ENCODE results near the gene NFIC. TPM values are rescaled to one million over a fixed set of nuclear protein-coding genes. Genes with fewer than 3 reads are reported as not detected.

The NFIC gene
- total and polyA plus RNA-seq, 4 donors: 12.8 to 100 (median 75.1) TPM

DNA sequence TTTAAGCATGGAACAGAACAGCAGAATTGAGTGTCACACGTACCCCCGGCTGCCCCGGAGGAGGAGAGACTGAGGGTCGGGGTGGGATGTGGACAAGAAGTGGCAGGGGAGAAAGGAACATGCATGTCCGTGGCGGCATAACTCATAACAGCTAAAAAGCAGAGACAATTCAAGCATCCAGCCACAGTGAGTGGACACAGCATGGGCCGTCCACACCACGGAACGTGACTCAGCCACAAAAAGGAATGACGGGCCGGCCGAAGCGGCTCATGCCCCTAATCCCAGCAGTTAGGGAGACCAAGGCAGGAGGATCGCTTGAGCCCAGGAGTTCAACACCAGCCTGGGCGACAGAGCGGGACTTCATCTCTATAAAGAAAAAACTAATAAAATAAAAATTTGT is 126.5 kb downstream of the NFIC start:
- Histone ChIP-seq H3K27ac (ENCODE audit: low read depth in 1 of 2, low read length in 2 of 2) (no peak overlapping the region), H3K4me1 (ENCODE audit: control insufficient read depth in 4 of 4, insufficient read depth in 4 of 4, low read length in 3 of 4) (no peaks in the 10 kb centered on the region), H3K27me3 (ENCODE audit: control insufficient read depth in 4 of 4, insufficient read depth in 4 of 4, low read length in 3 of 4) (no peaks in the 10 kb centered on the region), H3K4me3 (ENCODE audit: low read depth in 1 of 3, low read length in 3 of 3) (no peak overlapping the region), H3K9me3 (ENCODE audit: control insufficient read depth in 4 of 4, low read length in 3 of 4) (no peaks in the 10 kb centered on the region), H3K9ac (ENCODE audit: low read depth in 1 of 2, low read length in 2 of 2) (no peak overlapping the region), H3K36me3 (ENCODE audit: control insufficient read depth in 4 of 4, insufficient read depth in 3 of 4, low read depth in 1 of 4, low read length in 3 of 4) (peaks cover 0 to 32% (median 12%) of the 10 kb centered on the region in 4 donors)
- no peak for DNase-seq (ENCODE audit: low spot score)
- TF ChIP-seq EGR1 (IDR thresholded peaks at IDR 0.05; ENCODE audit: low read depth in 2 of 2) (no peak), JUND (IDR thresholded peaks at IDR 0.05) (no peak), TAF1 (conservative IDR thresholded peaks at IDR 0.05) (no peak), FOXA1 (IDR thresholded peaks at IDR 0.05) (no peak), HNF4A (conservative IDR thresholded peaks at IDR 0.05) (no peak), RXRA (IDR thresholded peaks at IDR 0.05) (no peak)
- TF ChIP-seq, protein P1, sequence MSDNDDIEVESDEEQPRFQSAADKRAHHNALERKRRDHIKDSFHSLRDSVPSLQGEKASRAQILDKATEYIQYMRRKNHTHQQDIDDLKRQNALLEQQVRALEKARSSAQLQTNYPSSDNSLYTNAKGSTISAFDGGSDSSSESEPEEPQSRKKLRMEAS (IDR thresholded peaks at IDR 0.05): no peak
- TF ChIP-seq, protein P2, sequence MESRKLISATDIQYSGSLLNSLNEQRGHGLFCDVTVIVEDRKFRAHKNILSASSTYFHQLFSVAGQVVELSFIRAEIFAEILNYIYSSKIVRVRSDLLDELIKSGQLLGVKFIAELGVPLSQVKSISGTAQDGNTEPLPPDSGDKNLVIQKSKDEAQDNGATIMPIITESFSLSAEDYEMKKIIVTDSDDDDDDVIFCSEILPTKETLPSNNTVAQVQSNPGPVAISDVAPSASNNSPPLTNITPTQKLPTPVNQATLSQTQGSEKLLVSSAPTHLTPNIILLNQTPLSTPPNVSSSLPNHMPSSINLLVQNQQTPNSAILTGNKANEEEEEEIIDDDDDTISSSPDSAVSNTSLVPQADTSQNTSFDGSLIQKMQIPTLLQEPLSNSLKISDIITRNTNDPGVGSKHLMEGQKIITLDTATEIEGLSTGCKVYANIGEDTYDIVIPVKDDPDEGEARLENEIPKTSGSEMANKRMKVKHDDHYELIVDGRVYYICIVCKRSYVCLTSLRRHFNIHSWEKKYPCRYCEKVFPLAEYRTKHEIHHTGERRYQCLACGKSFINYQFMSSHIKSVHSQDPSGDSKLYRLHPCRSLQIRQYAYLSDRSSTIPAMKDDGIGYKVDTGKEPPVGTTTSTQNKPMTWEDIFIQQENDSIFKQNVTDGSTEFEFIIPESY (IDR thresholded peaks at IDR 0.05): no peak
- TF ChIP-seq, protein P3, sequence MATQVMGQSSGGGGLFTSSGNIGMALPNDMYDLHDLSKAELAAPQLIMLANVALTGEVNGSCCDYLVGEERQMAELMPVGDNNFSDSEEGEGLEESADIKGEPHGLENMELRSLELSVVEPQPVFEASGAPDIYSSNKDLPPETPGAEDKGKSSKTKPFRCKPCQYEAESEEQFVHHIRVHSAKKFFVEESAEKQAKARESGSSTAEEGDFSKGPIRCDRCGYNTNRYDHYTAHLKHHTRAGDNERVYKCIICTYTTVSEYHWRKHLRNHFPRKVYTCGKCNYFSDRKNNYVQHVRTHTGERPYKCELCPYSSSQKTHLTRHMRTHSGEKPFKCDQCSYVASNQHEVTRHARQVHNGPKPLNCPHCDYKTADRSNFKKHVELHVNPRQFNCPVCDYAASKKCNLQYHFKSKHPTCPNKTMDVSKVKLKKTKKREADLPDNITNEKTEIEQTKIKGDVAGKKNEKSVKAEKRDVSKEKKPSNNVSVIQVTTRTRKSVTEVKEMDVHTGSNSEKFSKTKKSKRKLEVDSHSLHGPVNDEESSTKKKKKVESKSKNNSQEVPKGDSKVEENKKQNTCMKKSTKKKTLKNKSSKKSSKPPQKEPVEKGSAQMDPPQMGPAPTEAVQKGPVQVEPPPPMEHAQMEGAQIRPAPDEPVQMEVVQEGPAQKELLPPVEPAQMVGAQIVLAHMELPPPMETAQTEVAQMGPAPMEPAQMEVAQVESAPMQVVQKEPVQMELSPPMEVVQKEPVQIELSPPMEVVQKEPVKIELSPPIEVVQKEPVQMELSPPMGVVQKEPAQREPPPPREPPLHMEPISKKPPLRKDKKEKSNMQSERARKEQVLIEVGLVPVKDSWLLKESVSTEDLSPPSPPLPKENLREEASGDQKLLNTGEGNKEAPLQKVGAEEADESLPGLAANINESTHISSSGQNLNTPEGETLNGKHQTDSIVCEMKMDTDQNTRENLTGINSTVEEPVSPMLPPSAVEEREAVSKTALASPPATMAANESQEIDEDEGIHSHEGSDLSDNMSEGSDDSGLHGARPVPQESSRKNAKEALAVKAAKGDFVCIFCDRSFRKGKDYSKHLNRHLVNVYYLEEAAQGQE (IDR thresholded peaks at IDR 0.05): no peak
- WGBS: 95% methylated on average over 16 of the region's 16 CpGs

DNA sequence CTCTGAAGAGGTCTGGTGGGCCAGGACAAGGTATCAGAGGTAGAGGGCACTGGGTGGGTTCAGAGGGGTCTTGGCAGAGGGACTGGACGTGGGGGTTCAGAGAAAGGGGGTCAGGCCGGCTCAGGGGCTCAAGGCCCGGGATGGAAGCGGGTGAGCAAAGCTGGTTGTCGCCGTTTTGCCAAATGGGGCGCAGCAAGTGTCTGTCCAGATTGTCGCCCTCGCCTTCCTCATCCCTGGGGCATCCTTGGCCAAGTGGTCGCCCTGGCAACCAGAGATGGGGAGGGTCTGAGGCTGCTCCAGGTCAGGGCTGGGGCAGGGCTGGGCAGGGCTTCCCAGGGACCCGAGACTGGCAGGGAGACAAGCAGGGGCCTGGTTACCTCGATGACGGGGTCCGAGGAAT is 127.3 kb downstream of the NFIC start:
- H3K4me1 ChIP-seq (ENCODE audit: control insufficient read depth in 4 of 4, insufficient read depth in 4 of 4, low read length in 3 of 4): no peaks in the 10 kb centered on the region
- no peak for DNase-seq (ENCODE audit: low spot score)
- WGBS: 97% methylated on average over 14 of the region's 14 CpGs
- H3K4me3 ChIP-seq (ENCODE audit: low read depth in 1 of 3, low read length in 3 of 3): no peak overlapping the region
- TF ChIP-seq EGR1 (IDR thresholded peaks at IDR 0.05; ENCODE audit: low read depth in 2 of 2): no peak
- no peak for TF ChIP-seq NR2F2 (IDR thresholded peaks at IDR 0.05)
- no peak for TF ChIP-seq YY1 (IDR thresholded peaks at IDR 0.05)
- TF ChIP-seq HNF4G (IDR thresholded peaks at IDR 0.05): no peak
- peaks cover 0 to 32% (median 12%) of the 10 kb centered on the region in 4 donors for H3K36me3 ChIP-seq (ENCODE audit: control insufficient read depth in 4 of 4, insufficient read depth in 3 of 4, low read depth in 1 of 4, low read length in 3 of 4)
- H3K9ac ChIP-seq (ENCODE audit: low read depth in 1 of 2, low read length in 2 of 2): no peak overlapping the region
- H3K9me3 ChIP-seq (ENCODE audit: control insufficient read depth in 4 of 4, low read length in 3 of 4): no peaks in the 10 kb centered on the region
- no peaks in the 10 kb centered on the region for H3K27me3 ChIP-seq (ENCODE audit: control insufficient read depth in 4 of 4, insufficient read depth in 4 of 4, low read length in 3 of 4)
- no peak overlapping the region for H3K27ac ChIP-seq (ENCODE audit: low read depth in 1 of 2, low read length in 2 of 2)

DNA sequence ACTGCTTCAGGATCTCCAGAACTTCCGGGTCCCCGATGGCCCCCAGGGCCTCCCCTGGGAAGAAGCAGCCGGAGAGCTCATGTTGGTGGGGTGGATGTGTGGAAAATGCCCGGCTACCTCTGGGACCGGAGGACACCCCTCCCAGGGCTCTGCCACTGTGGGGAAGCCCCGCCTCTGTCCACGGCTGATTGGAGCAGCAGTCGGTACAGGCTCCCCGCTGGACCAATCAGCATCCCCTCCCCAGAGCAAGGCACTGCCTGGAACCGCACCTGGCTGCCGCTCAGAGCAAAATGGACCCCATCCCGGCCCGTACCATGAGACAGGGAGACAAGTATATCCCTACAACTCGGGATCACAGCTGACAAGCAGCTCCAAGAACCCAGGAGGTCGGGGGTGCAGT is 127.7 kb downstream of the NFIC start:
- H3K4me3 ChIP-seq (ENCODE audit: low read depth in 1 of 3, low read length in 3 of 3): no peak overlapping the region
- H3K9ac ChIP-seq (ENCODE audit: low read depth in 1 of 2, low read length in 2 of 2): no peak overlapping the region
- H3K27me3 ChIP-seq (ENCODE audit: control insufficient read depth in 4 of 4, insufficient read depth in 4 of 4, low read length in 3 of 4): no peaks in the 10 kb centered on the region
- no peaks in the 10 kb centered on the region for H3K9me3 ChIP-seq (ENCODE audit: control insufficient read depth in 4 of 4, low read length in 3 of 4)
- TF ChIP-seq, protein P1 (IDR thresholded peaks at IDR 0.05): no peak
- TF ChIP-seq, protein P4, sequence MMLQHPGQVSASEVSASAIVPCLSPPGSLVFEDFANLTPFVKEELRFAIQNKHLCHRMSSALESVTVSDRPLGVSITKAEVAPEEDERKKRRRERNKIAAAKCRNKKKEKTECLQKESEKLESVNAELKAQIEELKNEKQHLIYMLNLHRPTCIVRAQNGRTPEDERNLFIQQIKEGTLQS (IDR thresholded peaks at IDR 0.05): no peak
- no peak for TF ChIP-seq TAF1 (conservative IDR thresholded peaks at IDR 0.05)
- TF ChIP-seq NR2F2 (IDR thresholded peaks at IDR 0.05): no peak
- H3K4me1 ChIP-seq (ENCODE audit: control insufficient read depth in 4 of 4, insufficient read depth in 4 of 4, low read length in 3 of 4): peaks cover 0 to under 1% (median under 1%) of the 10 kb centered on the region in 4 donors
- no peak overlapping the region for H3K27ac ChIP-seq (ENCODE audit: low read depth in 1 of 2, low read length in 2 of 2)
- H3K36me3 ChIP-seq (ENCODE audit: control insufficient read depth in 4 of 4, insufficient read depth in 3 of 4, low read depth in 1 of 4, low read length in 3 of 4): peaks cover 0 to 32% (median 12%) of the 10 kb centered on the region in 4 donors
- 90% methylated on average over 15 of the region's 15 CpGs for WGBS
- DNase-seq (ENCODE audit: low spot score): no peak
